ENCODE measurements around the gene TNNC2. TPM values are rescaled to one million over a fixed set of nuclear protein-coding genes. Genes with fewer than 3 reads are reported as not detected.

Gene TNNC2
- total and polyA plus RNA-seq, 2 of the 8 experiments (the other 6 are each of a cell fraction or from before 2014, with no cell fraction given) = 5.7 to 7.6 TPM

GRCh38 chr20:45818239-45818638, 8.9 kb downstream of the TNNC2 start:
- H3K4me2 ChIP-seq (ENCODE audit: insufficient read depth in 1 of 2, low read depth in 2 of 2, low read length in 2 of 2) = no peak overlapping the region
- H3K14ac ChIP-seq (ENCODE audit: insufficient read length) = no peak overlapping the region
- peaks cover 5% of the 10 kb centered on the region; the same call in 1 of the 2 replicates for H3K23me2 ChIP-seq (ENCODE audit: low read depth, low read length)
- H2BK5ac ChIP-seq (ENCODE audit: low read depth, low read length) = no peak overlapping the region
- H3K9ac ChIP-seq (replicated peaks in 1 of 4; ENCODE audit: extremely low read depth in 1 of 4, low read depth in 3 of 4, low read length in 3 of 4) = no peak overlapping the region
- H3K79me2 ChIP-seq (ENCODE audit: control insufficient read depth in 1 of 2, insufficient read depth in 2 of 2, low read length in 2 of 2) = peaks cover under 1 to 12% of the 10 kb centered on the region in 2 experiments
- H4K20me1 ChIP-seq (replicated peaks in 1 of 2; ENCODE audit: control insufficient read depth in 1 of 2, insufficient read depth in 2 of 2, low read length in 2 of 2) = peaks cover 3 to 7% of the 10 kb centered on the region in 2 experiments
- CTCF ChIA-PET (ENCODE audit: partially characterized antibody) = interaction anchor here (0.9 to 2.7 kb wide), 5 partner anchors 9 to 152 kb away, joined by 3 to 12 read pairs (median 3); no protein-coding TSS in a partner anchor
- H3K4me1 ChIP-seq (replicated peaks in 1 of 4; ENCODE audit: control insufficient read depth in 3 of 4, insufficient read depth in 4 of 4, low read length in 3 of 4) = peaks cover 0 to 4% (median 2%) of the 10 kb centered on the region in 4 experiments; a peak in 4 of 7 replicates
- H3K18ac ChIP-seq (ENCODE audit: extremely low read depth, low read length) = no peak overlapping the region
- no peak overlapping the region for H3K4me3 ChIP-seq (ENCODE audit: extremely low read depth in 1 of 4, insufficient read depth in 2 of 4, low read depth in 3 of 4, low read length in 4 of 4)
- no peak overlapping the region for H2BK12ac ChIP-seq (ENCODE audit: low read depth, low read length)
- H4K91ac ChIP-seq (replicated peaks; ENCODE audit: insufficient read length, low read length) = no peak overlapping the region
- H3K79me1 ChIP-seq (ENCODE audit: low read depth, low read length) = peaks cover under 1% of the 10 kb centered on the region; the same call in 1 of the 2 replicates
- FAIRE-seq (no peak), DNase-seq (ENCODE audit: low read depth in 1 of 2, low spot score in 2 of 2) (no peak)
- H2BK20ac ChIP-seq (ENCODE audit: low read length) = no peak overlapping the region
- no peak overlapping the region for H2BK15ac ChIP-seq (ENCODE audit: low read length)
- H3K27me3 ChIP-seq (replicated peaks in 1 of 4; ENCODE audit: control insufficient read depth in 3 of 4, extremely low read depth in 1 of 4, insufficient read depth in 3 of 4, low read length in 3 of 4) = peaks cover 0 to 4% (median 2%) of the 10 kb centered on the region in 4 experiments; a peak in 4 of 7 replicates
- no peak overlapping the region for H4K5ac ChIP-seq (ENCODE audit: insufficient read length, low read depth, low read length)
- no peak overlapping the region for H4K8ac ChIP-seq (ENCODE audit: extremely low read depth, insufficient read depth, low read length)
- POLR2A ChIA-PET (ENCODE audit: partially characterized antibody) = interaction anchor here (1.2 to 10.4 kb wide), 10 partner anchors 8 to 143 kb away, joined by 3 to 96 read pairs (median 8); partner anchors contain the start of genes DNTTIP1, SNX21, TNNC2 and WFDC3
- H2AFZ ChIP-seq (ENCODE audit: low read length) = no peak overlapping the region
- no peak overlapping the region for H3K23ac ChIP-seq (ENCODE audit: insufficient read length)
- H3K27ac ChIP-seq (ENCODE audit: low read depth, low read length) = no peak overlapping the region
- H3K4ac ChIP-seq (replicated peaks; ENCODE audit: insufficient read length, low read depth, low read length) = no peak overlapping the region
- H3K36me3 ChIP-seq (ENCODE audit: control insufficient read depth in 2 of 4, insufficient read depth in 4 of 4, low read length in 3 of 4) = peaks cover 16 to 38% (median 25%) of the 10 kb centered on the region in 4 experiments
- 98% methylated on average over 3 of the region's 3 CpGs; no CpG with 5 or more reads in 1 of the 2 experiments for WGBS, 2 experiments (ENCODE audit: extremely low coverage in 1 of 2, insufficient coverage in 1 of 2, insufficient read length in 1 of 2, insufficient replicate concordance in 2 of 2, low coverage in 1 of 2, low lambda C conversion rate in 2 of 2, missing lambda C conversion rate in 1 of 2)
- H3K56ac ChIP-seq (replicated peaks; ENCODE audit: insufficient read length, low read depth, low read length) = no peak overlapping the region
- H2BK120ac ChIP-seq (replicated peaks; ENCODE audit: low read depth, low read length) = no peak overlapping the region
- H3K9me3 ChIP-seq (ENCODE audit: insufficient read depth in 2 of 2, low read depth in 1 of 2, low read length in 1 of 2) = no peaks in the 10 kb centered on the region
- no peak overlapping the region for H2AK5ac ChIP-seq (ENCODE audit: low read depth, low read length)
- TF ChIP-seq GABPA (IDR thresholded peaks at IDR 0.05; ENCODE audit: borderline replicate concordance, insufficient read depth, low read length) (no peak), KDM4A (IDR thresholded peaks at IDR 0.05; ENCODE audit: low read depth, low read length, severe bottlenecking) (no peak), CHD1 (IDR thresholded peaks at IDR 0.05; ENCODE audit: low read depth, low read length) (no peak), NRF1 (IDR thresholded peaks at IDR 0.05; ENCODE audit: low read depth, low read length) (no peak), RFX5 (IDR thresholded peaks at IDR 0.05; ENCODE audit: borderline replicate concordance, low read depth, low read length) (no peak), POU5F1 (IDR thresholded peaks at IDR 0.05; ENCODE audit: low read depth, low read length) (no peak), TEAD4 (IDR thresholded peaks at IDR 0.05; ENCODE audit: low read depth, low read length) (no peak), ASH2L (IDR thresholded peaks at IDR 0.05; ENCODE audit: low read length) (no peak), USF2 (IDR thresholded peaks at IDR 0.05; ENCODE audit: low read length) (no peak), CBX5 (IDR thresholded peaks at IDR 0.05; ENCODE audit: low read depth, low read length) (no peak), CEBPB (IDR thresholded peaks at IDR 0.05; ENCODE audit: low read depth, low read length) (no peak), PHF8 (conservative IDR thresholded peaks at IDR 0.05; ENCODE audit: low read depth, low read length) (no peak)
- TF ChIP-seq, protein P1, sequence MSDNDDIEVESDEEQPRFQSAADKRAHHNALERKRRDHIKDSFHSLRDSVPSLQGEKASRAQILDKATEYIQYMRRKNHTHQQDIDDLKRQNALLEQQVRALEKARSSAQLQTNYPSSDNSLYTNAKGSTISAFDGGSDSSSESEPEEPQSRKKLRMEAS (IDR thresholded peaks at IDR 0.05) = no peak

Measured in H1 (cell line).